HEK293T (cell line): ENCODE measurements around the gene KRT2.

ENCODE experiments used
- ARNT ChIP-seq: fragments of 450-650 bp; IDR thresholded peaks from 2 replicates; pipeline ENCODE4 v1.6.1; 2017; ENCODE audit warnings: mild to moderate bottlenecking
- FOXK2 ChIP-seq: fragments of 450-650 bp; IDR thresholded peaks from 2 replicates; pipeline ENCODE4 v1.6.1; 2016; ENCODE audit warnings: mild to moderate bottlenecking
- FOXM1 ChIP-seq: fragments of 450-650 bp; IDR thresholded peaks from 2 replicates; pipeline ENCODE4 v1.6.1; 2017; ENCODE audit warnings: mild to moderate bottlenecking, borderline replicate concordance
- NFRKB ChIP-seq: fragments of 450-650 bp; IDR thresholded peaks from 2 replicates; pipeline ENCODE4 v1.6.1; 2016; ENCODE audit warnings: mild to moderate bottlenecking, moderate library complexity
- SP1 ChIP-seq: fragments of 450-650 bp; IDR thresholded peaks from 2 replicates; pipeline ENCODE4 v1.6.1; 2017
- TARDBP ChIP-seq: fragments of 450-650 bp; IDR thresholded peaks from 2 replicates; pipeline ENCODE4 v1.6.1; 2016

GRCh38 chr12:52689936-52690335 is 37.9 kb upstream of the KRT2 start:
- TF ChIP-seq TARDBP: no peak
- no peak for TF ChIP-seq ARNT
- TF ChIP-seq FOXM1: no peak
- no peak for TF ChIP-seq FOXK2
- TF ChIP-seq NFRKB: no peak
- no peak for TF ChIP-seq SP1
